Activated gamma-delta T cell (primary cell): ENCODE data around the gene SH3GL2.

Source experiments
- DNase-seq: peaks from one replicate; lab custom pipeline; 2025; lab: John Stamatoyannopoulos, UW

The SH3GL2 gene

GRCh38 chr9:17660158-17660557 lies 81.3 kb downstream of the SH3GL2 start:
- DNase-seq, result no peak

- DNase-seq, result no peak
Measured at GRCh38 chr9:17665450-17665849, 86.6 kb downstream of the SH3GL2 start.

GRCh38 chr9:17669206-17669605 lies 90.3 kb downstream of the SH3GL2 start:
- no peak for DNase-seq

- no peak for DNase-seq
Measured at GRCh38 chr9:17682684-17683083, 103.8 kb downstream of the SH3GL2 start.

- no peak for DNase-seq
Measured at GRCh38 chr9:17688834-17689233, 110.0 kb downstream of the SH3GL2 start.

GRCh38 chr9:17694336-17694735 lies 115.5 kb downstream of the SH3GL2 start:
- no peak for DNase-seq

GRCh38 chr9:17695482-17695881 lies 116.6 kb downstream of the SH3GL2 start:
- DNase-seq, result no peak

GRCh38 chr9:17699615-17700330 lies 120.9 kb downstream of the SH3GL2 start:
- DNase-seq, result no peak

GRCh38 chr9:17706347-17706746 lies 127.5 kb downstream of the SH3GL2 start:
- no peak for DNase-seq

GRCh38 chr9:17719053-17719452 lies 140.2 kb downstream of the SH3GL2 start:
- no peak for DNase-seq

GRCh38 chr9:17721954-17722353 lies 143.1 kb downstream of the SH3GL2 start:
- no peak for DNase-seq

- DNase-seq, result no peak
Measured at GRCh38 chr9:17723656-17724055, 144.8 kb downstream of the SH3GL2 start.

- DNase-seq, result no peak
Measured at GRCh38 chr9:17725399-17726010, 146.6 kb downstream of the SH3GL2 start.

- DNase-seq, result no peak
Measured at GRCh38 chr9:17726298-17726697, 147.4 kb downstream of the SH3GL2 start.

- no peak for DNase-seq
Measured at GRCh38 chr9:17730899-17731298, 152.0 kb downstream of the SH3GL2 start.

- DNase-seq, result no peak
Measured at GRCh38 chr9:17731308-17731707, 152.4 kb downstream of the SH3GL2 start.

GRCh38 chr9:17734674-17735073 lies 155.8 kb downstream of the SH3GL2 start:
- DNase-seq, result no peak

GRCh38 chr9:17735859-17736258 lies 157.0 kb downstream of the SH3GL2 start:
- no peak for DNase-seq

- no peak for DNase-seq
Measured at GRCh38 chr9:17739022-17739421, 160.2 kb downstream of the SH3GL2 start.

GRCh38 chr9:17739736-17740135 lies 160.9 kb downstream of the SH3GL2 start:
- no peak for DNase-seq

- no peak for DNase-seq
Measured at GRCh38 chr9:17742067-17742466, 163.2 kb downstream of the SH3GL2 start.

GRCh38 chr9:17744786-17745185 lies 165.9 kb downstream of the SH3GL2 start:
- DNase-seq, result no peak

GRCh38 chr9:17750269-17750668 lies 171.4 kb downstream of the SH3GL2 start:
- no peak for DNase-seq

GRCh38 chr9:17751486-17751885 lies 172.6 kb downstream of the SH3GL2 start:
- DNase-seq, result no peak
